A549 (cell line): Measurements from ENCODE around the gene ADTRP.

Experiments used
- CTCF ChIP-seq: fragments of >200 bp; sonication (Bioruptor Twin); formaldehyde crosslinking; IDR thresholded peaks from 3 replicates; pipeline ENCODE4 v1.5.1; 2016
- HOXA7 ChIP-seq: fragments of 250-450 bp; sonication (Bioruptor Pico); IDR thresholded peaks from 2 replicates; pipeline ENCODE4 v1.5.0; 2020; ENCODE audit warnings: mild to moderate bottlenecking, moderate library complexity
- KDM1A ChIP-seq: fragments of 200-600 bp; sonication (generic); IDR thresholded peaks from 2 replicates; pipeline ENCODE4 v1.6.1; 2016; ENCODE audit warnings: low read depth, mild to moderate bottlenecking
- REST ChIP-seq: fragments of 200-600 bp; sonication (generic); IDR thresholded peaks from 2 replicates; pipeline ENCODE4 v1.6.1; 2016; ENCODE audit warnings: antibody characterized with exemption, mild to moderate bottlenecking, moderate library complexity
- RFX5 ChIP-seq: fragments of 450-650 bp; IDR thresholded peaks from 2 replicates; pipeline ENCODE4 v1.7.1; 2014; ENCODE audit warnings: antibody characterized with exemption, mild to moderate bottlenecking, moderate library complexity
- TP53 ChIP-seq: fragments of 250-450 bp; sonication (Bioruptor Pico); IDR thresholded peaks from 2 replicates; pipeline ENCODE4 v1.5.0; 2021; ENCODE audit warnings: mild to moderate bottlenecking, moderate library complexity
- ZC3H11A ChIP-seq: fragments of 450-650 bp; IDR thresholded peaks from 2 replicates; pipeline ENCODE4 v1.6.1; 2014; ENCODE audit warnings: antibody characterized with exemption, mild to moderate bottlenecking

DNA sequence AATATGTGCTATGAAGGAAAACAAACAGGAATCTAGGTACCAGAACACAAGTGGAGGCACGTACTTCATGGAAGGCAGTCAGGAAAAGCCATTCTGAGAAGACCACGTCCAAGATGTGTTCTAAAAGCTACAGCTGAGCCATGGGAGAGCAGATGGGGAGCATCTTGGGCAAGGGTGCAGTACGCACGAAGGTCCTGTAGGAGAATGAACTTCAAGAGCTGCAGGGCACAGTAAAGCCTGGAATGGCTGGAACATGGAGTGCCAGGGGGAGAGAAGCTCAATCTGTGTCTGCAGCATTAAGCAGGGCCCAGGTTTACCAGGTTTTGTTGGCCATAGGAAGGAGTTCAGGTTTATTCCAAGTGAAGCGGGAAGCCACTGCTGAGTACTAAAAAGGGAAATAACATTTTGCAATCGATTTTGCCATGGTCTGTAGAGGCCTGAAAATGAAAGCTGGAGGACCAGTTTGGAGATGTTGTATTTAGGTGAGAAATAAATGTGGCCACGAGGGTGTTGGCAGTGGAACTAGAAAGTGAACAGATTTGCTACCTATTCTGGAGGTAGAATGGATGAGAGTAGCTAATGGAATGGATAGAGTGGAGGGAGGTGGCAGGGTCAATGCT is 29.9 kb downstream of the ADTRP start:
- TF ChIP-seq HOXA7, result no peak
- TF ChIP-seq TP53 (CRISPR knock-in tag), result no peak
- no peak for TF ChIP-seq RFX5
- no peak for TF ChIP-seq CTCF
- no peak for TF ChIP-seq KDM1A
- no peak for TF ChIP-seq ZC3H11A
- no peak for TF ChIP-seq REST
